H9 (cell line): ENCODE measurements around the gene C19orf81. TPM values are rescaled to one million over a fixed set of nuclear protein-coding genes. Genes with fewer than 3 reads are reported as not detected.
A peak's percentile ranks its signal among the peaks of the same experiment; 100 is the strongest.

ENCODE experiments used
- DNase-seq: peaks from one replicate; pipeline ENCODE4 v3.0.0-alpha.2; 2017
- H2AFZ ChIP-seq: one replicate; pipeline ENCODE4 v1.6.1; 2013; ENCODE audit warnings: mild to moderate bottlenecking, low read length, control low read depth, moderate library complexity
- H2AK5ac ChIP-seq: 2 replicates; pipeline ENCODE4 v1.6.1; 2013; ENCODE audit warnings: low read length, control low read depth, mixed read lengths; ENCODE audit not compliant: insufficient read length
- H2BK120ac ChIP-seq: one replicate; pipeline ENCODE4 v1.6.1; 2013; ENCODE audit warnings: low read depth, mild to moderate bottlenecking, low read length, control low read depth, inconsistent platforms; ENCODE audit not compliant: poor library complexity, severe bottlenecking
- H2BK12ac ChIP-seq: 2 replicates; pipeline ENCODE4 v1.6.1; 2013; ENCODE audit warnings: low read length, control low read depth, mixed read lengths, low read depth; ENCODE audit not compliant: insufficient read length
- H2BK15ac ChIP-seq: 2 replicates; pipeline ENCODE4 v1.6.1; 2013; ENCODE audit warnings: low read depth, low read length, control low read depth
- H2BK20ac ChIP-seq: one replicate; pipeline ENCODE4 v1.6.1; 2013; ENCODE audit warnings: low read depth, mild to moderate bottlenecking, low read length, control low read depth, inconsistent platforms; ENCODE audit not compliant: poor library complexity, severe bottlenecking
- H2BK5ac ChIP-seq: 2 replicates; pipeline ENCODE4 v1.6.1; 2013; ENCODE audit warnings: low read length, control low read depth, mixed read lengths; ENCODE audit not compliant: insufficient read length
- H3K14ac ChIP-seq: 2 replicates; pipeline ENCODE4 v1.6.1; 2013; ENCODE audit warnings: low read length, control low read depth; ENCODE audit not compliant: insufficient read depth
- H3K18ac ChIP-seq: 2 replicates; pipeline ENCODE4 v1.6.1; 2013; ENCODE audit warnings: low read depth, mild to moderate bottlenecking, mixed read lengths, low read length, control low read depth; ENCODE audit not compliant: insufficient read length
- H3K23ac ChIP-seq: 2 replicates; pipeline ENCODE4 v1.6.1; 2013; ENCODE audit warnings: low read length, control low read depth, mixed read lengths, low read depth; ENCODE audit not compliant: insufficient read length
- H3K23me2 ChIP-seq: 2 replicates; pipeline ENCODE4 v1.6.1; 2013; ENCODE audit warnings: low read depth, mild to moderate bottlenecking, mixed read lengths, low read length, control low read depth; ENCODE audit not compliant: insufficient read length, poor library complexity, severe bottlenecking
- H3K27ac ChIP-seq: 2 replicates; pipeline ENCODE4 v1.5.1; 2013; ENCODE audit warnings: low read length, control low read depth, mixed read lengths, low read depth; ENCODE audit not compliant: insufficient read length
- H3K27me3 ChIP-seq: 2 replicates; pipeline ENCODE4 v1.6.1; 2013; ENCODE audit warnings: low read length, control low read depth, inconsistent platforms; ENCODE audit not compliant: insufficient read depth
- H3K4ac ChIP-seq: 2 replicates; pipeline ENCODE4 v1.6.1; 2013; ENCODE audit warnings: low read depth, mild to moderate bottlenecking, control low read depth, inconsistent platforms, low read length, moderate library complexity
- H3K4me1 ChIP-seq: 2 replicates; pipeline ENCODE4 v1.6.1; 2013; ENCODE audit warnings: low read length, control low read depth, inconsistent platforms; ENCODE audit not compliant: insufficient read depth
- H3K4me2 ChIP-seq: 2 replicates; pipeline ENCODE4 v1.6.1; 2013; ENCODE audit warnings: low read length, control low read depth, mixed read lengths; ENCODE audit not compliant: insufficient read length, insufficient read depth
- H3K56ac ChIP-seq: 2 replicates; pipeline ENCODE4 v1.6.1; 2013; ENCODE audit warnings: low read depth, mild to moderate bottlenecking, mixed read lengths, low read length, control low read depth; ENCODE audit not compliant: insufficient read length
- H3K79me1 ChIP-seq: 2 replicates; pipeline ENCODE4 v1.6.1; 2013; ENCODE audit warnings: low read depth, mild to moderate bottlenecking, moderate library complexity, low read length, control low read depth, inconsistent platforms; ENCODE audit not compliant: insufficient read depth, poor library complexity, severe bottlenecking
- H3K79me2 ChIP-seq: 2 replicates; pipeline ENCODE4 v1.6.1; 2013; ENCODE audit warnings: low read length, control low read depth, inconsistent platforms; ENCODE audit not compliant: insufficient read depth
- H3K9ac ChIP-seq: 2 replicates; pipeline ENCODE4 v1.6.1; 2013; ENCODE audit warnings: low read length, control low read depth, mixed read lengths; ENCODE audit not compliant: insufficient read length; ENCODE audit errors: extremely low read depth
- H3K9me3 ChIP-seq: one replicate; pipeline ENCODE4 v1.6.1; 2013; ENCODE audit warnings: low read depth, low read length, inconsistent platforms; ENCODE audit not compliant: control insufficient read depth
- H3T11ph ChIP-seq: one replicate; pipeline ENCODE4 v1.6.1; 2013; ENCODE audit warnings: mild to moderate bottlenecking, low read length, control low read depth, inconsistent platforms
- H4K20me1 ChIP-seq: one replicate; pipeline ENCODE4 v1.6.1; 2013; ENCODE audit not compliant: control insufficient read depth, insufficient read length, insufficient read depth
- H4K5ac ChIP-seq: 2 replicates; pipeline ENCODE4 v1.6.1; 2013; ENCODE audit warnings: low read depth, mild to moderate bottlenecking, mixed read lengths, low read length, control low read depth; ENCODE audit not compliant: insufficient read length
- H4K8ac ChIP-seq: replicated peaks from 2 replicates; pipeline ENCODE4 v1.6.1; 2013; ENCODE audit warnings: low read length, control low read depth, mixed read lengths, low read depth; ENCODE audit not compliant: insufficient read length
- H4K91ac ChIP-seq: 2 replicates; pipeline ENCODE4 v1.6.1; 2013; ENCODE audit warnings: low read depth, mild to moderate bottlenecking, moderate library complexity, mixed read lengths, low read length, control low read depth; ENCODE audit not compliant: insufficient read length
- H3K27ac Mint-ChIP-seq, 3 experiments: 2 replicates in 2 of 3; 3 replicates in 1 of 3; pipeline ENCODE4 v1.8.0; 2020 to 2021; ENCODE audit warnings: mixed read lengths in 3 of 3, mild to moderate bottlenecking in 1 of 3, moderate library complexity in 1 of 3
- H3K27me3 Mint-ChIP-seq: 2 replicates; pipeline ENCODE4 v1.8.0; 2021; ENCODE audit warnings: low read depth, mild to moderate bottlenecking, moderate library complexity, mixed read lengths
- H3K36me3 Mint-ChIP-seq, 3 experiments: 2 replicates in 2 of 3; 3 replicates in 1 of 3; pipeline ENCODE4 v1.8.0; 2020 to 2021; ENCODE audit warnings: low read depth in 3 of 3, mixed read lengths in 3 of 3; ENCODE audit not compliant: insufficient read depth in 1 of 3
- H3K4me1 Mint-ChIP-seq, 2 experiments: 2 replicates each; pipeline ENCODE4 v1.8.0; 2020; ENCODE audit warnings: mixed read lengths in 2 of 2
- H3K4me3 Mint-ChIP-seq, 2 experiments: 2 replicates in 1 of 2; 3 replicates in 1 of 2; pipeline ENCODE4 v1.8.0; 2020 to 2021; ENCODE audit warnings: mild to moderate bottlenecking in 2 of 2, mixed read lengths in 2 of 2, moderate library complexity in 1 of 2
- H3K9me3 Mint-ChIP-seq, 2 experiments: 2 replicates in 1 of 2; 3 replicates in 1 of 2; pipeline ENCODE4 v1.8.0; 2020; ENCODE audit warnings: mild to moderate bottlenecking in 2 of 2, mixed read lengths in 2 of 2, moderate library complexity in 1 of 2
- CTCF ChIP-seq: fragments of 200-600 bp; sonication (generic); conservative IDR thresholded peaks from 3 replicates; pipeline ENCODE4 v1.8.0; 2021; ENCODE audit warnings: antibody characterized with exemption, mild to moderate bottlenecking
- WGBS: extraction: QIAGEN DNeasy Blood & Tissue Kit; methylation state at CpG from one replicate; pipeline ENCODE4 v1.1.7; 2013; ENCODE audit warnings: missing lambda C conversion rate, low lambda C conversion rate, mixed read lengths; ENCODE audit not compliant: insufficient read length; ENCODE audit errors: extremely low coverage; 5-methylcytosine and 5-hydroxymethylcytosine counted together
- long read RNA-seq: library from polyadenylated mRNA; unstranded; transcript quantifications from one replicate; pipeline ENCODE4 v2.0.0, GENCODE V29; 2020
- total RNA-seq: library from RNA; stranded (reverse); gene quantifications from 2 replicates; pipeline ENCODE4 v1.2.1, GENCODE V29; 2021

The C19orf81 gene
- 9.6 and 11.0 TPM in 2 replicates for total RNA-seq
- long read RNA-seq = 0 reads

GRCh38 chr19:50649433-50650391 is at the start of gene C19orf81:
TSS of gene C19orf81 (plus strand) at chr19:50649445. CDS start at chr19:50649445, 0 bp downstream.
- Mint-ChIP-seq H3K36me3 (no peaks in the 10 kb centered on the region), H3K4me1 (peaks cover 11 to 31% of the 10 kb centered on the region in 2 experiments), H3K27me3 (peaks cover 38% of the 10 kb centered on the region), H3K9me3 (peaks cover under 1 to 2% of the 10 kb centered on the region in 2 experiments; a peak in 3 of 5 replicates), H3K27ac (peak within 1 kb of the TSS in 1 of 3 experiments; percentile 24; a peak in 2 of 7 replicates), H3K4me3 (peak within 1 kb of the TSS; percentile 7 to 63; a peak in 3 of 5 replicates)
- Histone ChIP-seq H3K27ac (no peak within 1 kb of the TSS), H2BK120ac (no peak within 1 kb of the TSS), H3K23ac (no peak within 1 kb of the TSS), H3K27me3 (no peaks in the 10 kb centered on the region; the same call in 1 of the 2 replicates), H3K18ac (no peak within 1 kb of the TSS), H4K8ac (no peak within 1 kb of the TSS), H3K4me2 (peak within 1 kb of the TSS; percentile 34), H3K14ac (0 out of 2 replicates have a peak within 1 kb of the TSS, but pooled peaks have one; percentile 14), H3K79me1 (no peaks in the 10 kb centered on the region), H2BK15ac (no peak within 1 kb of the TSS), H4K5ac (no peak within 1 kb of the TSS), H4K20me1 (no peaks in the 10 kb centered on the region), H3K4me1 (peaks cover 4% of the 10 kb centered on the region; the same call in 1 of the 2 replicates), H2BK5ac (no peak within 1 kb of the TSS), H3K23me2 (no peaks in the 10 kb centered on the region), H3K56ac (no peak within 1 kb of the TSS), H2BK20ac (no peak within 1 kb of the TSS), H2AK5ac (no peak within 1 kb of the TSS), H2AFZ (peak within 1 kb of the TSS; percentile 9), H3K79me2 (no peaks in the 10 kb centered on the region), H4K91ac (no peak within 1 kb of the TSS), H2BK12ac (no peak within 1 kb of the TSS), H3T11ph (no peak within 1 kb of the TSS), H3K4ac (no peak within 1 kb of the TSS), H3K9ac (no peak within 1 kb of the TSS), H3K9me3 (no peaks in the 10 kb centered on the region)
- DNase-seq = peak; percentile 90
- 0 out of 3 replicates have a peak, but pooled peaks have one; percentile 15 for TF ChIP-seq CTCF
- WGBS = no CpG with 5 or more reads among the region's 7 CpGs
